RKO (cell line): Measurements from ENCODE around the gene LDHD.
A peak's percentile ranks its signal among the peaks of the same experiment; 100 is the strongest.

Experiments used
- DNase-seq: peaks from one replicate; pipeline ENCODE4 v3.0.0-alpha.2; 2016; ENCODE audit warnings: low spot score

The LDHD gene

GRCh38 chr16:75114179-75114945, 2.2 kb downstream of the LDHD start:
- DNase-seq: no peak

GRCh38 chr16:75113541-75114121, 2.9 kb downstream of the LDHD start:
- no peak for DNase-seq

GRCh38 chr16:75112734-75113491, 3.7 kb downstream of the LDHD start:
- no peak for DNase-seq

GRCh38 chr16:75111961-75112733, 4.4 kb downstream of the LDHD start:
- no peak for DNase-seq

GRCh38 chr16:75111514-75111940, 5.1 kb downstream of the LDHD start:
- no peak for DNase-seq

- peak; percentile 89 for DNase-seq
These were observed 5.7 kb downstream of the LDHD start for GRCh38 chr16:75110637-75111513.

GRCh38 chr16:75109732-75110243, 6.8 kb downstream of the LDHD start:
- no peak for DNase-seq

- peak; percentile 88 for DNase-seq
These were observed 7.5 kb downstream of the LDHD start for GRCh38 chr16:75108792-75109731.

- DNase-seq: no peak
These were observed 9.1 kb downstream of the LDHD start for GRCh38 chr16:75107505-75107904.

- no peak for DNase-seq
These were observed 10.0 kb downstream of the LDHD start for GRCh38 chr16:75106351-75107274.

GRCh38 chr16:75105306-75106061, 11.1 kb downstream of the LDHD start:
- no peak for DNase-seq

- no peak for DNase-seq
These were observed 11.7 kb downstream of the LDHD start for GRCh38 chr16:75104836-75105235.

GRCh38 chr16:75103994-75104393, 12.6 kb downstream of the LDHD start:
- no peak for DNase-seq

GRCh38 chr16:75102595-75102994, 14.0 kb downstream of the LDHD start:
- no peak for DNase-seq

- no peak for DNase-seq
These were observed 14.9 kb downstream of the LDHD start for GRCh38 chr16:75101635-75102034.

GRCh38 chr16:75100603-75100990, 16.0 kb downstream of the LDHD start:
- no peak for DNase-seq

- no peak for DNase-seq
These were observed 16.6 kb downstream of the LDHD start for GRCh38 chr16:75099738-75100602.
